ENCODE data around the gene CCDC201.
"Not testable (repeated sequence)": the region's sequence is repeated elsewhere in the genome, so short reads cannot be mapped to it uniquely, and the experiment has no call there.

Gene CCDC201

DNA sequence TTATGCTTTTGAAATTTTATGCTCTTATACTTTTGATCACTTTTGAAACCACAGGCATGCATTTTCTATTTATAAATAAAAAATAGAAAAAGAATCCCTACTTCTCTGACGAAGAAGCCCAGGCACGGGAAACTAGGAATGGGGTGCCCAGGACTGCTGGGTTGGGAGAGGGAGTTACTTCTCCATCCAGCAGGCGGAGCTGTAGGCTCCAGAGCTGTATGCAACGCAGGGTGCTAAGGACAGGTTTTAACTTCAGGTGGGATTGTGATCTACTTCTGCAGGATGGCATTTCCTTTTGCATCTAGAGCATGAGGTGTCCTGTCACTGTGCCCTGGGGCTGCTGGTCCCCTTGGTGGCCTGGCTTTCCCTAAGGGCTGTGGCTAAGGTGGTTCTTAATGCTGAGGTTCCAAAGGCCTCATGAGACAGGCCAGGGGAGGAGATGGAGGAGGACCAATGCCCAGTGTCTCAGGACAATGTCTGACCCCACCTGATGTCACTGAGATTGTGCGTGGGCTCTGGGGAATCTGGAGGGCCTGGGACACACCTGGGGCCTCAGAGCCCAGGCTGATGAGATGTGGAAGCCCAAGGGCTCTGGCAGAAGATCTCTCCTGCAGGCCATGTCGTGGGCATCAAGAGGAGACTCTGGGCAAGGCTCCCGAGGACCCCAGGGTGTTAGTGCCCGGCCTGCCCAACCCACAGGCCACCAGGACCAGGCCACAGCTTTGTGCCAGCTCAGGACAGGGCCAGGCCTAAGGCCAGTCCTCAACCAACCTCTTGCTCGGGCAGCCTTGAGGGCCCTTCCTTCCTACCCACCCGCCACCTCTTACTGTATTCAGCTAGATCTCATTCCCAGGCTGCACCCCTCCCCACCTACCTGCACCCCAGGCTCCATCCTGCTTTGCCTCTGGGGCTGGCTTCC is 507 bp downstream of the CCDC201 start:
- peak in 1 of 2 experiments; percentile 14 for DNase-seq

DNA sequence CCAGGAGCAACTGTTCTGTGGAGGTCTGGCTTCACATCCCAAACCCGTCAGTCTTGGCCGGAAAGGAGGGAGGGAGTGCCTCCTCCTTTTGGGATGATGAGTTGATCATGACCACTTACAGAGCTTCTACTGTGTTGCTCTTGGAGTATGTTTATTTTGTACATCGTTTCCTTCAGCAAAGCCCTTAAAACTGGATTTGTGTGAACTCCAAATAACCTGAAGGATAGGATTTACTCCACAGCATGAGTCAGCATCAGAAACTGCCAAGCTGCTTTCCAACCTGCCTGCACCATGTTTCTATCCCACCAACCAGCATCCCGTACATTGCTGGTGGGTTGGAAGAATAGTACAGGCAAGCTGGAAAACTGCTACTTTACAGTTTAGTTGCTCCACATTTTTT is 3.5 kb downstream of the CCDC201 start:
- DNase-seq = no peak

DNA sequence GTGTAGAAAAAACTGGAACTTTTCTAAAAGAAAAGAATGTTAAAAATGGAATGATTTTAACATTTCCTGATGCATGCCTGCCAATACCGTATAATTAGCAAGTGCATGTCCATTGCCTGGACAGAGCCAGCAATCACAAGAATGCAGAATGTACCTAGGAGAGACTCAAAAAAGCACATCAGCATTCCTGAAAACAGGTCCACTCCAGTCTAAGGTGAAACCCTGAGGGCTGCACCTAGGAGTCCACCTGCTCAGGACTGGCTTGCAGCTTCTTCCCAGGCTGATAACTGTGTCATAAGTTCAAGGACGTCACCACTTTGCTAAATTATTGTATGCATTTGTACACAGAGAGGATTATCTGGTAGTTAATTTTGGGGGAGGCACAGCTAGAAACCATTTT is 5.4 kb downstream of the CCDC201 start:
- no peak for DNase-seq

DNA sequence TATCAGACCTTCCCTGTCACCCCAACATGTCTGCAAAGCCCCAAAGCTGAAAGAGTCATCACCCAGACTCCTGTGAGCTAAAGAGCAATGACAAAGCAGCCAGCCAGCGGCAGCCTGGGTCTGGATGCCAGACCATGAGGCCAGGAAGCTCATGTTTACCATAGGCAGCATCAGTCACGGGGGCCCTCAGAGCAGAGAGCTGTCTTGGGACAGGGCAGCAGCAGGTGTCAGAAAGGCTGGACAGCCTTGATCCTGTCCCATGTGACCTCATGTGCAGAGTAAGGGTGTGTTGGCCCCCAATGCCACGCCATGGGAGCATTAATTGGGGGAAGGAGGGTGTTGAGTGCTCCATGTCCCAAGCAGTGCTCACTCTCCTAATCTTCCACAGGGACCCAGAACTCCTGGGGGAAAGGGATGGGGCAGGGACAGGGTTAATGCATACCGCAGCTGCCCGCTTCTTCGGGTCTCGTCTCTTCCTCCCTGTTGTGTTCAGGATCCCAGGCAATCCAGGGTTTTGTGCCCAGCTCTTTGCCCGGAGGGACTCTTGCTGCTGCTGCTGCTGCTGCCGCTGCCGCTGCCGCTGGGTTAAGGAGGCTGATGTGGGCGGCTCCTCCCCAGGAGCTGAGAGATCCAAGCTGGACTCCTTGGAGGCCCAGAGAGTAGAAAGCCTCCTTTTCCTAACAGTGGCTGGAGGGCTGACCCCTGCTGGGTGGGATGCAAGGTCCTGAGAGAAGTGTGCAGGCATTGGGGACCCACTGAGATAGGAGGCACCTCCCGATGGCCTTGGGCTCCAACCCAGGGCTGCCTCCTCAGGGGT is 7.1 kb downstream of the CCDC201 start:
- no peak for DNase-seq

DNA sequence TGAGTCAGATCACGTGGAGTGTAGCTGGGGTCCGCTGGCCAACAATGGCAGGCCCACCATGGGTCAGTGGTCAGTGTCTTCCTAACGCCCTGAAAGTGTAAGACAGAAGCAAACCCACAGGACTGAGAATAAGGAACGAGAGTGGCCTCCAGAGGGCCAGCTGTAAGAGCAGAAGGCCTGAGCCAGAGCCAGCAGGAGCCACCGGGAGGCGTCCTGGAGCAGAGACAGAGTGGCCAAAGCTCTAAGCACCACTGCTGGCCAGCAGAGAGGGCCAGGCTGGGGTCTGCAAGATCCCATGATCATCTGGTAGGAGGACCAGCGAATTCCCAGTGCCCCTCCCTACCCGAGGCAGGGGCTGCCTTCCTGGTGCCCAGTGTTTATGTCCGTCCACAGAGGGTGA is 9.2 kb downstream of the CCDC201 start:
- DNase-seq = no peak

DNA sequence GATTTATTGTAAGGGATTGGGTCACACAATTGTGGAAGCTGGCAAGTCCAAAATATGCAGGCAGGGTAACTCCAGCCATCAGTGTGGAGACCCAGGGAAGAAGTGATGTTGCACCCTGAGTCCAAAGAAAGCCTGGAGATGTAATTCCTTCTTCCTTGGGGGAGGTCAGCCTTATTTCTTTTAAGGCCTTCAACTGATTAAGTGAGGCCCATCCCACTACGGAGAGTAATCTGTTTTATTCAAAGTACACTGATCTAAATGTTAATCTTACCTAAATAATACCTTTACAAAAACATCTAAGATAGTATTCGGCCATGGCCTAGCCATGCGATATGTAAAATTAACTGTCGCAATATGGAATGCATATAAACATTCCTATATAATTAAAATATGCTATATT is 16.0 kb downstream of the CCDC201 start:
- not testable (repeated sequence) for DNase-seq

DNA sequence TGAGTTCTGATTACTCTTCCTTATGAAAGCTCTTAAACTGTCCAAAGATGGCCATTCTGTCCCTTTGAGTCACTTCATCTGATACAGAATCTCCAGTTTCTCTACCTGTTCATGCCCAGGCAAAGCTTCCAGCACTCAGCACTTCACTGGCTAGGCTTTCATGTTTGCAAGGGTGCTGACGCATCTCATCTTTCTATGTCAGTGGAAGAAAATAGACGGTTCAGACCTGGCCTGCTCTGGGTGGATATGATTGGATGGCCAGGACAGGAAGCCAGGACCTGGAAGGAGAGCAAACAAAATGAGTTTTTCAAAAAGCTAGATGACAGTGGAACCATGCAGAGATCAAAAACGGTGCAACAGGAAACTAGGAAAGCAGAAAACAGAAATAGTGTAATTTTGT is 17.2 kb downstream of the CCDC201 start:
- DNase-seq = not testable (repeated sequence)

DNA sequence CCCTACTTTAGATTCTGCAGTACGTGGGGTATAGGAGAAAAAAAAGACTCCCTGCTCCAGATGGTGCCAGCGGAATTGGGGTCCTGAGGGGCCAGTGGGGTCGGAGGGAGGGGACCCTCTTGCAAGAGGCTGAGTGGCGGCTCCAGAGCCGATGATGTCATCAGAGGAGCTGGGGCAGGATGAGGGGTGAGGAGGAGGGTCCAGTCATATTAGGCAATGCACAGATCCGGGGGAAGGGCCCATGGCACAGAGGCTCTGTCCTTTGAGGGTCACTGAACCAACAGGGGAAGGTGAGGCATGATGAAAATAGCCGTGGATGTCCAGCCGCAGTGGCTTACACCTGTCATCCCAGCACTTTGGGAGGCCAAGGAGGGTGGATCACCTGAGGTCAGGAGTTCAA is 19.4 kb downstream of the CCDC201 start:
- not testable (repeated sequence) for DNase-seq

DNA sequence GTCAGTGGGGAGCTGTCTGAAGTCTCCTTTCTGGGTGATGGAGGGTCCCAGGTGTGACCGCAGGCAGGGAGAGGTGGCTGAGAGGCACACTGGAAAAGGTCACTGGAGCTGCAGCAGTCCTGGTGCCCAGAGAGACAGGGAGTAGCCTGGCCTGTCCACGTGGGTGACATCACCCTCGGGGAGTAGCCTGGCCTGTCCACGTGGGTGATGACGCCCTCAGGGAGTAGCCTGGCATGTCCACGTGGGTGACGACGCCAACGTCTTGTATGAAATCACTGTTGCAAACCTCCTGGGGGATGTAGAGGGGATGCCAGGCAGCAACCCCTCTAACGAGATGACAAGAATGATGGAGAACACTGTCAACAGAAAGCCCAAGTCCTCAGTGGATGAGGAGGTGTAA is 19.9 kb downstream of the CCDC201 start:
- DNase-seq = not testable (repeated sequence)

DNA sequence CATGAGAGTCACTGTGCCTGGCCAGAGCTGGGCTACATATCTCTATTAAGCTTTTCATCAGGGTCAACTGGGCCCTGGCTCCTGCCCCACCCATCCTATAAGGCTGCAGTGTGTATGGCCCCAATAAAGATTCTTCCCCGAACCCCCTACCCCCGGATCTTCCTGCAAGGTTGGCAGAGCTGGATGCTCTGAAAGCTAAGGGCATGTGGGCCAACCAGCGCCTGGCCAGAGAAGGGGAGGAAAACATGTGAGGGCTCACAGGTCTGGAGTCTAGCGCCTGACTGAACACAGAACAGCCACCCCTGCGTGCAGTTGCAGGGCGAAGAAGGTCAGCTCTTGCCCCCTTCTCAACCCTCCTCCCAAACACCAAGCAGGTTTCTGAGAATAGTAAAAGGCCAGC is 24.1 kb downstream of the CCDC201 start:
- not testable (repeated sequence) for DNase-seq

DNA sequence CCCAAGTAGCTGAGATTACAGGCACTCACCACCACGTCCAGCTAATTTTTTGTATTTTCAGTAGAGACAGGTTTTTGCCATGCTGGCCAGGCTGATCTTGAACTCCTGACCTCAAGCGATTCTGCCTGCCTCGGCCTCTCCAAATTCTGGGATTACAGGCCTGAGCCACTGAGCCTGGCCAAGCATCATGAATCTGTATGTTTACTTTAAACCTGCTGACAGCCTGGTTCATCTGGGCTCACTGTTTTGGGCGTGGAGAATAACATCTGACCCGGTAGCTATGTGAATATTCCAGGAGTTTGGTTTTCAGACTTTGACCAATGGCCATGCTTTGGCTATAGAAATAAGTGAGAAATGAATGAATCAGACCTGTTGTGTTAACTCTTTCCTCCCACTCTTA is 26.3 kb downstream of the CCDC201 start:
- not testable (repeated sequence) for DNase-seq

DNA sequence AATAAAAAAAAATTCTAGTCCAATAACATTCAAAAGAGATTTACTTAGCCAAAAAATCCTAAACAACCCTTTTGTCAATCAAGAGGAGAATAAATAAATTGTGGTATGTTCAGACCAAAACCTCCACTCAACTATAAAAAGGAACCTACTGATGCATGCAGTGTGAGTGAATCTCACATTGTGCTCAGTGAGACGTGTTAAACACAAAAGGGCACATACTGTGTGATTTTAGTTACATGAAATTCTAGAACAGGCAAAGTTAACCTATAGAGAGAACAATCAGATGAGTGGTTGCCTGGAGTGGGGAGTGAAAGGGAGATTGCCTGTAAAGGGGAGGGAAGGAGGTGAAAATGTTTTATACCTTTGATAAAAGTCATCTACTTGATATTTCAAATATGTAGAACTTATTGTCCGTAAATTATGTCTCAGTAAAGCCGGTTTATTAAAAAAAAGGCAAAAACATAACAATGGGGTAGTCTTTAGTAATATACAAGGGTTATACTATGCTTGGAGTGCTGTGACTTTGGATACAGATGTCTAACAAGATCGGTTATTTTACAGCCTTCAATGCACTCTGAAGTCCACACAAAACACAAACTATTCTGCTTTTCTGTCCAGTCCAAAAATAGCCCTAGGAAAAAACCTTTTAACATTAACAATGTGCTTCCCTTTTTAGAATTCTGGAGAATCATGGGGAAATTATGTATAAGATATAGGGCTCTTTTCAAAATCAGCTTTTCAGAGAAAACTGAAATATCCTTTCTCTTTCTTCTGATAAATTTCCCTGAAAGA is 30.8 kb downstream of the CCDC201 start:
- not testable (repeated sequence) for DNase-seq

DNA sequence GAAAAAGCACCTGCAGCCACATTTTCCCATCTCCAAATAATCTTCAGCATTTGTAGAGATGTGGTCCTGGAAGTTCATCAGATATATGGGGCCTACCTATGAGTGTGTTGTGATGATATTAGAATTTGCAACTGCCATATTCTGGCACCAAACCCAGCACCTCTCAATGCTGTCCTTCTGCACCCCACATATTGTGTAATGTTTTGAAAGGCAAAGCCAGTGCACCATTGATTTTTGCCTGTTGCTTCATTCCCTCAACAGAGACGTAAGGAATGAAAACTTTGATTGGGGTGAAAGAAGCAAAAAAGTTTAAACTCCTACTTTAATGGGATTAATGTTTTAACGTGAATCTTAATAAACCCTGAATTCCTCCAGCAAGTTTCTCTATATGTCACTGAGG is 34.0 kb downstream of the CCDC201 start:
- not testable (repeated sequence) for DNase-seq

DNA sequence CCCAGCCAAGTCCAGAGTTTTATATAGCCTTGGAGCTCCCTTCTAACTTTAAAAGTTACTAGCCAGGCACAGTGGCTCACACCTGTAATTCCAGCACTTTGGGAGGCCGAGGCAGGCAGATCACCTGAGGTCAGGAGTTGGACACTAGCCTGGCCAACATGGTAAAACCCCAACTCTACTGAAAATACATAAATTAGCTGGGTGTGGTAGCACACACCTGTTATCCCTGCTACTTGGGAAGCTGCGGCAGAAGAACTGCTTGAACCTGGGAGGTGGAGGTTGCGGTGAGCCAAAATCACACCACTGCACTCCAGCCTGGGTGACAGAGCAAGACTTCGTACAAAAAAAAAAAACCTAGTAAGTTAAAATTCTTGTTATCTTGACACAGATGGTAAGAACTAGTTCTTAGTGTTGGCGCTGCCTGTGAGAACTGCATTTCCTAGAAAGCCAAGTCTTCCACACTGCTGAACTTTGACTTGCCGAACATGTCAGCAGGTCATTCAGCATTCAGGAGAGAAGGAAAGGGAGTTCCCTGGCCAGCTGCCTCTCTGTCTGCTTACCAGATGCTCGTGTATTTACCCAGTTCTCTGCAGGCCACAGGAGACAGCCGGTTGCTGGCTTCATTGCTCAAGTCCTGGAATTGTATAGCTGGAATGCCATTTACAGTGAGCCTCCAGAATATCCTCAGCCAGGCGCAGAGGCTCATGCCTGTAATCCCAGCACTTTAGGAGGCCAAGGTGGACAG is 40.3 kb downstream of the CCDC201 start:
- DNase-seq = peak; percentile 22 to 77

DNA sequence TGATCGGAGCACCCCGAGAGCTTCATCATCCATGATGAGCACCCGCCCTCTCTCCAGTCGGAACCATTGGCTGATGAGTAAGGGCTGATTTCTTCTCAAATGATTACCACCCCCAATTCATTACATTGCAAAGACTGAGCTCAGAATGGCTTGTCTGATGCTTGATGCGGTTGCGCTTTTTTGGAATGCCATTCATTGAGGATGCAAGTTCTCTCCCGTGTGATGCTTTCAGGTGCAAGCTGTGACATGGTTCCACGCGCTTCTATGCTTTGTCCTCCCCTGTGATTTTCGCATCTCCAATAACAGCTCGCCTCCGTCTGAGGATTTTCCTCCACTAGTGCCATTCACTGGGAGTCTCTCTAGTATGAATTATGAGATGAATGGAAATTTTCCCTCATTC is 43.0 kb downstream of the CCDC201 start:
- not testable (repeated sequence) for DNase-seq

DNA sequence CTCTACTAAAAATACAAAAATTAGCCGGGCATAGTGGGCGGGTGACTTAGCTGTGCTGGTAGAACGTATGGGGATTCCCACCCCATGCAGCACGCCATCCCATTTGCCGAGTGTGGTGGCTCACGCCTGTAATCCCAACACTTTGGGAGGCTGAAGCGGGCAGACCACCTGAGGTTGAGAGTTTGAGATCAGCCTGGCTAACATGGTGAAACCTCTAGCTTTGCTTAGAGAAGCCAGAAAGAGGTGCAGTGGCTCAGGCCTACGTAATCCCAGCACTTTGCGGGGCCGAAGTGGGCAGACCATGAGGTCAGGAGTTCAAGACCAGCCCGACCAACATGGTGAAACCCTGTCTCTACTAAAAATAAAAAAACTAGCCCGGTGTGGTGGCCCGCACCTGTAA is 45.2 kb downstream of the CCDC201 start:
- not testable (repeated sequence) for DNase-seq

DNA sequence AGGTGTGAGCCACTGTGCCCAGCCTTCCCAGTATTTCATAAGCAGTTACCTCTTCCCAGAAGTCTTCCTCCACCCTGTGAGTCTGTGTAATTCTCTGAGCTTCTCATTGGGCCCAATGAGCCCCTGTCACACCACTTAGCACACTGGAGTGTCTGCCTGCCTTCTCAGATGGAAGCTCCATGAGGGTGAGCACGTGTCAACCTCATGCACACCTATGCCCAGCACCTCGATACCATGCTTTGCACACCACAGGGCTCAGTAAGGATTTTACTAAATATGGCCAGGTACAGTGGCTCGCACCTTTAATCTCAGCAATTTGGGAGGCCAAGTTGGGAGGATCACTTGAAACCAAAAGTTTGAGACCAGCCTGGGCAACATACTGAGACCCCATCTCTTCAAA is 46.3 kb downstream of the CCDC201 start:
- DNase-seq = not testable (repeated sequence)

DNA sequence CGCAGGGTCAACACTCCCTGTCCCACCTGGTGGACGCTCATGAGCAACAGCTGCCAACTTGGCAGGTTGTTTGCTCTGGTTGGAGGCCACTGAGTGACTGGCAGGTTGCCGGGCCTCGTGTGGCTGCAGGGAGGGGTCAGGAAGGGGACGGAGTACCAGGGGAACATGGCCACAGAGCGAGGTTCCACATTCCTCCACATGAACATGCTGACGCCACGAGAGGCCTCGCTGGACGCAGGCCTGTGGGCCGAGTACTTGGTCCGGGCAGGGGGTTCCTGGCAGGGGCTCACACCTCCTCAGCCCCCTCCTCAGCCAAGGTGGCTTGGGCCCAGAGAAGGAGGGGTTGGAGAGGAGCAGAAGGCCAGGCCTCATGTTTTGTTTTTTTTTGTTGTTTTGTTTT is 54.1 kb downstream of the CCDC201 start:
- DNase-seq = not testable (repeated sequence)

DNA sequence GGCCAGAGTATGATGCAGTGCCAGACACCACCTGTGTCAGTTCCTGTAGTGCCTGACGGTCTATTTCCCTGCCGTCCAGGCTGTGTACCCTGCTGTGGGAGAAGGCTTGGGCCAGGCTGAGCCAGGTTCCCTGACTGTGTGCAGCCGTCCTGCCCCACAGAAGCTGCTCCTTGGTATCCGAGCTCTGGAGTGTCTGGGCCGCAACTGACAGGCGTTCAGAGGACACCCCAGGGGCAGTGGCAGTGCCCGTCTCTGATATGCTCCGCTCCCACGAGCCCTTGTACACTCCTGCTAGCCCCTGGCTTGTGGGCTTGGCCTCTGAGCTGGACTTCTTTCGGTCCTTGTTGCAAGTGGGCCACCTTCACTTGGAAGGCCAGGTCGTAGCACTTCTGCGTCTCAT is 55.0 kb downstream of the CCDC201 start:
- not testable (repeated sequence) for DNase-seq

DNA sequence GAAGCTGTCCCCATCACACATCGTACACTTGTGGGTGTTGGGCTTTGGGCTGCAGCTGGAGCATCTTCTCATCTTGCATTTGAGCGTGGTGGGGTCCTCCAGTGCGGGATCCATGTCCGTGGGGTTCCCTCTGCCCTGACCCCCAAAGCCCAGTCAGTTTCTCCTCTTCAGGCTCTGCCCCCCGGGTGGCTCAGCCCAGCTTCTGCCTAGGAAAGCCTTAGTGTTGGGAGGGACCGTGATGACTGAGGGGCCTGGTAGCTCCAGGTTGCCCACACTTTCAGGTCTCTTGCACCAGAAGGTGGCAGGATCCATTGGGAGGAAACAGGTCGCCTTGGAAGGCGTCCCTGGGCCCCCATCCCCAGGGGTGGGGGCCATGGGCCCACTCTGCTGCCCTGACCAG is 55.9 kb downstream of the CCDC201 start:
- not testable (repeated sequence) for DNase-seq

DNA sequence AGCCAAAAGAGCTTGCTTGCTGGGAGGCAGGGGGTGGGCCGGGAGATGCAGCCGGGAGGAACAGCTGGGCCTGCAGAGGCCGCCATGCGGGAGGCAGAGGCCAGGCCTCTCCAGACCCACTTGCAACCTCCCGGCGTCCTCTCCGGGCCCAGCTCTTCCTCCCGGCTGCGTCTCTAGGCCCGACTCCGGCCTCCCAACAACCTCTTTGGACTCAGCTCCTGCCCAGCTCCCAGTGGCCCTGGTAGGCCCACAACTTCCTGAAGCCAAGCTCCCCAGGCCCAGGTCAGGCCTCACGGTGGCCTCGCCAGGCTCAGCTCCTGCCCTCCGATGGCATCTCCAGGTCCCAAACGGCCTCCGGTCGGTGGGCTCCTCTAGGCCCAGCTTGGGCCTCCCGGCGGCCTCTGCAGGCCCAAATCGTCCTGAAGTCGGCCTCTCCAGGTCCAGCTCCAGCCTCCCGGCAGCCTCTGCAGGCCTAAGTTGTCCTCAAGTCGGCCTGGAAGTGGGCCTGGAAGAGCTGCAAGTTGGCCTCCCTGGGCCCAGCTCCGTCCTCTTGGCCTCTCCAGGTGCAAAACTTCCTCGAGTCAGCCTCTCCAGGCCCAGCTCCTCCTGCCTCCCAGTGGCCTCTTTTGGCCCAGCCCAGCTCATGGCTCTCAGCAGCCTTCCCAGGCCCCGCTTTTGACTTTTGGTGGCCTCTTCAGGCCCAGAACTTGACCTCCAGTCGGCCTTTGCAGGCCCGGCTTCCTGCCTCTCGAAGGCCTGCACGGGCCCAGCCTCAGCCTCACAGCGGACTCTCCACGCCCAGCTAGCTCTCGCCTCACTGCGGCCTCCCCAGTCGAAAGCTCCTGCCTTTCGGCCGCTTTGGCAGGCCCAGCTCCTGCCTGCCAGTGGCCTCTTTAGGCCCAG is 58.4 kb downstream of the CCDC201 start:
- DNase-seq = not testable (repeated sequence)

Data from NCI-H524 (cell line).